HL-60 (cell line): ENCODE data around the gene SLC26A8.

ENCODE experiments used
- CTCF ChIP-seq: IDR thresholded peaks from one replicate; pipeline ENCODE4 v1.5.1; 2011; ENCODE audit warnings: low read length, control low read depth, inconsistent platforms; ENCODE audit not compliant: insufficient read depth
- REST ChIP-seq: IDR thresholded peaks from 2 replicates; pipeline ENCODE4 v1.6.1; 2012; ENCODE audit warnings: low read depth; ENCODE audit not compliant: insufficient replicate concordance

- TF ChIP-seq CTCF (no peak), REST (no peak)
These were observed 128.2 kb downstream of the SLC26A8 start for GRCh38 chr6:35896228-35896627.
